Pancreas (tissue), 10 donors: Measurements from ENCODE around the gene MYO7A. TPM values are rescaled to one million over a fixed set of nuclear protein-coding genes. Genes with fewer than 3 reads are reported as not detected.

Experiments
- ATAC-seq, 4 donors: fragments of 200-7000 bp; cut with Tn5 transposase; one replicate each; pipeline versions ENCODE4 v1.8.0 to v1.9.1; 2020; ENCODE audit warnings: mild to moderate bottlenecking in 4 of 4, moderate library complexity in 4 of 4
- DNase-seq, 6 donors: peaks; one replicate each; pipeline ENCODE4 v3.0.0-alpha.2; 2020
- FAIRE-seq: peaks from 2 replicates; lab custom pipeline; 2012; peaks lifted over from hg19 to GRCh38; lab: Jason Lieb, UNC
- H3K27ac ChIP-seq, 4 donors: fragments of 200-600 bp; sonication (generic); 1 replicate in 3 of 4; 2 replicates in 1 of 4; pipeline versions ENCODE4 v1.5.0 to v1.8.0; 2020
- H3K27me3 ChIP-seq, 4 donors: fragments of 200-600 bp; one replicate each; pipeline ENCODE4 v1.8.0; 2021
- H3K36me3 ChIP-seq, 3 donors: fragments of 200-600 bp; sonication (generic) in 1 of 3; one replicate each; pipeline versions ENCODE4 v1.5.0 to v1.8.0; 2020 to 2021
- H3K4me1 ChIP-seq, 3 donors: fragments of 200-600 bp; one replicate each; pipeline ENCODE4 v1.8.0; 2021
- H3K4me3 ChIP-seq, 4 donors: fragments of 200-600 bp; sonication (generic) in 2 of 4; one replicate each; pipeline versions ENCODE4 v1.5.0 to v1.8.0; 2020 to 2021
- H3K9me3 ChIP-seq, 4 donors: fragments of 200-600 bp; one replicate each; pipeline ENCODE4 v1.8.0; 2021
- CTCF ChIP-seq, 4 donors: fragments of 200-600 bp; sonication (generic) in 3 of 4; IDR thresholded peaks; one replicate each; pipeline versions ENCODE4 v1.5.0 to v1.8.0; 2021; ENCODE audit warnings: antibody characterized with exemption in 4 of 4
- WGBS, 2 donors: extraction: QIAGEN DNeasy Blood & Tissue Kit; methylation state at CpG; one replicate each; pipeline ENCODE4 v1.1.7; 2013; 5-methylcytosine and 5-hydroxymethylcytosine counted together
- intact Hi-C, 3 donors: fragments of 100-400 bp; cut with DNase I; formaldehyde crosslinking; loops; one replicate each; pipeline versions ENCODE4 v1.11.1 to v1.14.2; 2022
- polyA plus RNA-seq, 2 donors: library from polyadenylated mRNA; stranded (reverse); fragments of 200-250 nt; gene quantifications; one replicate each; pipeline ENCODE4 v1.2.3, GENCODE V29; 2013
- total RNA-seq, 6 donors: library from RNA; stranded (reverse); fragmentation: NEBNext Ultra II Directional in 4 of 6; extraction: Animal tissue kit (Norgen Biotek cat#: 25700) in 4 of 6; gene quantifications; one replicate each; pipeline versions ENCODE4 v1.2.1 to v1.2.4, GENCODE V29; 2021 to 2023
- donor health status: healthy with polysubstance abuse.
- donor health status: DM: no; HTN: no; CAD: no; lungs with moderate emphysema.
- donor health status: DM: no; HTN: no; CAD: no.
- donor health status: control.
- donor health status: control.
- donor health status: Bipolar disorder and iron deficiency.
- donor health status: DM: yes; HTN: yes; CAD: no.
- donor health status: DM: no; HTN: no; CAD: no.
- donor health status: DM: no; HTN: no; CAD: no.
- donor health status: DM: yes; HTN: yes; CAD: no.

Gene MYO7A
- total and polyA plus RNA-seq, 8 donors = 3.8 to 13.3 (median 7.1) TPM

GRCh38 chr11:77092382-77092781 lies 35.7 kb upstream of the MYO7A start:
- no peak for TF ChIP-seq CTCF (IDR thresholded peaks at IDR 0.05)
- Histone ChIP-seq H3K4me3 (no peak overlapping the region), H3K36me3 (no peaks in the 10 kb centered on the region), H3K27ac (no peak overlapping the region), H3K9me3 (no peaks in the 10 kb centered on the region), H3K4me1 (peaks cover 0 to 20% (median 15%) of the 10 kb centered on the region in 3 donors), H3K27me3 (no peaks in the 10 kb centered on the region)
- DNase-seq (peak in 2 of 6 donors; percentile 45 to 47), ATAC-seq (no peak), FAIRE-seq (no peak)
- WGBS, 2 donors = 71 to 81% methylated on average over 7 of the region's 7 CpGs
- intact Hi-C loops = loop anchor here in 1 of 3 donors (5.0 kb wide), 1 partner anchor 40 kb away; no protein-coding TSS in a partner anchor

- Histone ChIP-seq H3K27ac (no peak overlapping the region), H3K27me3 (no peaks in the 10 kb centered on the region), H3K4me3 (no peak overlapping the region), H3K4me1 (peaks cover 0 to 11% (median 7%) of the 10 kb centered on the region in 3 donors), H3K9me3 (no peaks in the 10 kb centered on the region), H3K36me3 (no peaks in the 10 kb centered on the region)
- FAIRE-seq (no peak), DNase-seq (peak in 3 of 6 donors; percentile 25 to 65 (median 54)), ATAC-seq (no peak)
- intact Hi-C loops = loop anchor here in 1 of 3 donors (5.0 kb wide), 1 partner anchor 41 kb away; no protein-coding TSS in a partner anchor
- 87 to 88% methylated on average over 30 to 33 of the region's 33 CpGs for WGBS, 2 donors
- TF ChIP-seq CTCF (IDR thresholded peaks at IDR 0.05) = no peak
Observed at GRCh38 chr11:77093056-77093891, 34.8 kb upstream of the MYO7A start.

GRCh38 chr11:77093987-77094840 lies 33.8 kb upstream of the MYO7A start:
- DNase-seq (peak in 3 of 6 donors; percentile 22 to 33 (median 31)), FAIRE-seq (no peak), ATAC-seq (no peak)
- intact Hi-C loops = loop anchor here in 1 of 3 donors (5.0 kb wide), 1 partner anchor 42 kb away; no protein-coding TSS in a partner anchor
- H3K4me1 ChIP-seq = peaks cover 0 to 1% (median 0%) of the 10 kb centered on the region in 3 donors
- WGBS, 2 donors = 90% methylated on average over 6 of the region's 6 CpGs
- H3K27ac ChIP-seq = no peak overlapping the region
- no peak overlapping the region for H3K4me3 ChIP-seq
- H3K9me3 ChIP-seq = no peaks in the 10 kb centered on the region
- no peaks in the 10 kb centered on the region for H3K36me3 ChIP-seq
- no peak for TF ChIP-seq CTCF (IDR thresholded peaks at IDR 0.05)
- no peaks in the 10 kb centered on the region for H3K27me3 ChIP-seq

- H3K27me3 ChIP-seq = no peaks in the 10 kb centered on the region
- FAIRE-seq (no peak), DNase-seq (peak in 3 of 6 donors; percentile 15 to 62 (median 46)), ATAC-seq (no peak)
- no peaks in the 10 kb centered on the region for H3K4me1 ChIP-seq
- H3K27ac ChIP-seq = peak overlapping the region in 1 of 4 donors; percentile 22
- TF ChIP-seq CTCF (IDR thresholded peaks at IDR 0.05) = no peak
- H3K4me3 ChIP-seq = no peak overlapping the region
- H3K9me3 ChIP-seq = no peaks in the 10 kb centered on the region
- no peaks in the 10 kb centered on the region for H3K36me3 ChIP-seq
- intact Hi-C loops = loop anchor here in 1 of 3 donors (5.0 kb wide), 1 partner anchor 43 kb away; no protein-coding TSS in a partner anchor
- 96 to 98% methylated on average over 6 to 7 of the region's 7 CpGs for WGBS, 2 donors
Observed at GRCh38 chr11:77094841-77095365, 33.1 kb upstream of the MYO7A start.
